ENCODE results near the gene LNX1. TPM values are rescaled to one million over a fixed set of nuclear protein-coding genes. Genes with fewer than 3 reads are reported as not detected.

Gene LNX1
- total RNA-seq, 1 experiment from 2014 or later = 3.3 TPM

DNA sequence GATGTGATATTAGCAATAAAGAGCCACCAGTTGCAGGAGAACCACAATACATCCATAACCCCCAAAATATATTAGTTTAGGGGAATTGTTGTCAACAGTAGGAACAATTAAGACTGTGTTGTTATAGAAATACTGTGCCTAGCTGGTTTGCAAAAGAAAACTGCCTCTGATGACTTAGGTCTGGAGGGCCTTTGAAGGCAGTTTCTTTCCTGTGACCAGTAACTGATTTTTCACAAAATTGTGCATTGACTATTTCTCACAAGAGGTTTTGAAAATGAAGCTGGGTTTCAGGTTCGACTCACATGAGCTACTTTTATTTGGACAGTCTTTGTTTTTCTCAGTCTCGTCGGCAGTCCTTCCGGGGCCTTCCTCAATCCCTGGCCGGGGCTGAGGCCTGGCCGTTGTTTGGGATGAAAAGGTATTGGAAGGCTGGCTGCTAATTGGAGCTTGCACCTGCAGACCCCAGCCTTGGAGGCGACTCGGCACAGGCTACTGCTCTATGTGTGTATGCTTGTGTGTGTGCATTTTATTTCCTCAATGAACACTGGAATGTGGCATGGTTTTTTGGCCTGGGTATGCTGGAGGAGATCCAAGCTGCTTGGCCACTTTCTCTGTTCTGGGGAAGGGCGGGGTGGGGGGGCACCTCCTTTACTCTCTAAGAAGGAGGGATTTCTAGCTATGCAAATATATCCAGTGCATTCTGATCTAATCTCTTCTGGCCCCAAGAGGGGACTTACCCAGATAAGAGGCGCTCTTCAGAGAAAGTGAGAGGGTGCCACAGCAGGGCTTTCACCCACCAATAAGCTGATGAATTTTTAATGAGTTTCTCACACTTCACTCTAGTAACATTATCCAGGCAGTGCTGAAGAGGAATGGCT lies 49.5 kb upstream of the LNX1 start:
- POLR2A ChIA-PET = no interaction called here
- intact Hi-C loops (cut with micrococcal nuclease) = no loop called here
- DNase-seq (ENCODE audit: low read depth, low spot score) = no peak

More for the DNA sequence above, 49.5 kb upstream of the LNX1 start:
- RAD21 ChIA-PET (ENCODE audit: low non-redundant PET in 1 of 2, low total read pairs in 2 of 2, uncharacterized antibody in 2 of 2, unreplicated experiment in 2 of 2) = no interaction called here
- no peak for ATAC-seq
- Histone ChIP-seq H3K36me3 (ENCODE audit: control insufficient read depth in 1 of 2, insufficient read depth in 2 of 2, low read length in 2 of 2) (no peaks in the 10 kb centered on the region), H3K4me2 (ENCODE audit: low read length) (no peak overlapping the region), H3K4me3 (replicated peaks in 1 of 2; ENCODE audit: low read depth in 1 of 2, low read length in 2 of 2) (no peak overlapping the region), H3K9me3 (ENCODE audit: control insufficient read depth in 1 of 2, insufficient read depth in 1 of 2, low read depth in 1 of 2, low read length in 2 of 2) (no peaks in the 10 kb centered on the region), H3K4me1 (ENCODE audit: control insufficient read depth in 1 of 2, insufficient read depth in 2 of 2, low read length in 2 of 2) (peaks cover 2 to 6% of the 10 kb centered on the region in 2 experiments; a peak in 1 of 4 replicates), H3K27ac (ENCODE audit: low read depth, low read length) (no peak overlapping the region), H4K20me1 (ENCODE audit: insufficient read depth) (no peaks in the 10 kb centered on the region), H3K27me3 (ENCODE audit: insufficient read depth, low read length) (peaks cover 21% of the 10 kb centered on the region), H3K9ac (ENCODE audit: low read length) (no peak overlapping the region), H3K9me2 (ENCODE audit: insufficient read depth) (no peaks in the 10 kb centered on the region), H2AFZ (ENCODE audit: low read depth, low read length, poor library complexity, severe bottlenecking) (no peak overlapping the region), H3K79me2 (ENCODE audit: insufficient read depth, low read length) (no peaks in the 10 kb centered on the region)
- TF ChIP-seq SRF (IDR thresholded peaks at IDR 0.05; ENCODE audit: low read depth) (no peak), REST (IDR thresholded peaks at IDR 0.05; ENCODE audit: low read depth) (no peak), YY1 (IDR thresholded peaks at IDR 0.05; ENCODE audit: extremely low read depth, insufficient replicate concordance, low read depth, low read length) (no peak), TCF7L2 (IDR thresholded peaks at IDR 0.05; ENCODE audit: borderline replicate concordance, extremely low read depth, insufficient read depth, insufficient read length) (no peak), CTCF (IDR thresholded peaks at IDR 0.05 in 2 of 3, conservative IDR thresholded peaks at IDR 0.05 in 1 of 3; ENCODE audit: borderline replicate concordance in 1 of 3, insufficient read depth in 1 of 3, low read depth in 2 of 3, low read length in 2 of 3) (no peak)
- no TSS peak for BruUV-seq (replicated peaks)
- CTCF ChIA-PET = no interaction called here

Data from HCT116 (cell line).